Measurements from ENCODE around the gene UTP20.

DNA sequence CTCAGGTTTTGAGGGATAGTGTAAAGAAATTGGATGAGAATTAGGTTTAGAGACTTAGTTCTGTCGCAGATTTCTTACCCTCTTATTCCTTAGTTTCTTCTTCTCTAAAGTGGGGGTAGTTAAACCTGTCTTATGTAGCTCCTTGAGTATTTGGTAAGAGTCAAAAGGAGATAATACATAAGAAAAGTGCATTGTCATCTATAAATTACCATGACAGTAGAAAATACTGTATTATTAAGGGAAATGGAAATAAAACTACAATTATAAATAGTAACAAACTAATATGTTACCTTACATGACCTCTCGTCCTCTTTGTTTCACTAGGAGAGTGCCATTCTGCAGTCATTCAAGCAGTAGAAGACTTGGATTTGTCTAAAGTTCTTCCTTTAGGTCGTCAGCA is 49.0 kb downstream of the UTP20 start:
- TF ChIP-seq CTCF (IDR thresholded peaks at IDR 0.05) (no peak), EZH2 (IDR thresholded peaks at IDR 0.05) (no peak)
